ENCODE data around the gene ZDHHC7.

ZDHHC7 gene

GRCh38 chr16:84986879-84987278, 24.5 kb downstream of the ZDHHC7 start:
- intact Hi-C loops (cut with micrococcal nuclease), result no loop called here
- no peak overlapping the region for H3K4me3 Mint-ChIP-seq
- H3K4me1 Mint-ChIP-seq (ENCODE audit: low read depth), result peaks cover 77% of the 10 kb centered on the region
- H3K27me3 Mint-ChIP-seq, result no peaks in the 10 kb centered on the region
- peak overlapping the region; percentile 89 for H3K27ac Mint-ChIP-seq
- H3K9me3 Mint-ChIP-seq, result no peaks in the 10 kb centered on the region
- H3K36me3 Mint-ChIP-seq (ENCODE audit: low read depth), result peaks cover 91% of the 10 kb centered on the region

GRCh38 chr16:84986102-84986501, 25.2 kb downstream of the ZDHHC7 start:
- peak overlapping the region; percentile 89 for H3K27ac Mint-ChIP-seq
- peaks cover 83% of the 10 kb centered on the region for H3K4me1 Mint-ChIP-seq (ENCODE audit: low read depth)
- H3K4me3 Mint-ChIP-seq, result no peak overlapping the region
- H3K9me3 Mint-ChIP-seq, result no peaks in the 10 kb centered on the region
- intact Hi-C loops (cut with micrococcal nuclease), result no loop called here
- H3K36me3 Mint-ChIP-seq (ENCODE audit: low read depth), result peaks cover 91% of the 10 kb centered on the region
- no peaks in the 10 kb centered on the region for H3K27me3 Mint-ChIP-seq

- Mint-ChIP-seq H3K27me3 (no peaks in the 10 kb centered on the region), H3K9me3 (no peaks in the 10 kb centered on the region), H3K27ac (peak overlapping the region; percentile 89), H3K36me3 (ENCODE audit: low read depth) (peaks cover 91% of the 10 kb centered on the region), H3K4me3 (no peak overlapping the region), H3K4me1 (ENCODE audit: low read depth) (peaks cover 89% of the 10 kb centered on the region)
- intact Hi-C loops (cut with micrococcal nuclease), result loop anchor here (1.0 kb wide), 1 partner anchor 9 kb away; no protein-coding TSS in a partner anchor
These were observed 26.0 kb downstream of the ZDHHC7 start for GRCh38 chr16:84985079-84986065.

- H3K36me3 Mint-ChIP-seq (ENCODE audit: low read depth), result peaks cover 91% of the 10 kb centered on the region
These were observed 28.9 kb downstream of the ZDHHC7 start for GRCh38 chr16:84982434-84982833.

GRCh38 chr16:84979516-84979915, 31.8 kb downstream of the ZDHHC7 start:
- peaks cover 56% of the 10 kb centered on the region for H3K4me1 Mint-ChIP-seq (ENCODE audit: low read depth)
- H3K4me3 Mint-ChIP-seq, result no peak overlapping the region
- no peak overlapping the region for H3K27ac Mint-ChIP-seq
- no peaks in the 10 kb centered on the region for H3K27me3 Mint-ChIP-seq
- H3K9me3 Mint-ChIP-seq, result no peaks in the 10 kb centered on the region
- peaks cover 91% of the 10 kb centered on the region for H3K36me3 Mint-ChIP-seq (ENCODE audit: low read depth)
- intact Hi-C loops (cut with micrococcal nuclease), result no loop called here

More at GRCh38 chr16:84982434-84982833, 28.9 kb downstream of the ZDHHC7 start:
- no peak overlapping the region for H3K4me3 Mint-ChIP-seq
- intact Hi-C loops (cut with micrococcal nuclease), result loop anchor here (5.0 kb wide), 2 partner anchors 45 to 105 kb away; partner anchors contain the start of gene KIAA0513
- no peaks in the 10 kb centered on the region for H3K9me3 Mint-ChIP-seq
- no peaks in the 10 kb centered on the region for H3K27me3 Mint-ChIP-seq
- peak overlapping the region; percentile 89 for H3K27ac Mint-ChIP-seq
- H3K4me1 Mint-ChIP-seq (ENCODE audit: low read depth), result peaks cover 74% of the 10 kb centered on the region

GRCh38 chr16:84976644-84977400, 34.5 kb downstream of the ZDHHC7 start:
- intact Hi-C loops (cut with micrococcal nuclease), result no loop called here
- H3K27me3 Mint-ChIP-seq, result no peaks in the 10 kb centered on the region
- peak overlapping the region; percentile 30 for H3K27ac Mint-ChIP-seq

GRCh38 chr16:84975522-84975921, 35.8 kb downstream of the ZDHHC7 start:
- H3K4me3 Mint-ChIP-seq, result no peak overlapping the region
- peaks cover 79% of the 10 kb centered on the region for H3K36me3 Mint-ChIP-seq (ENCODE audit: low read depth)
- intact Hi-C loops (cut with micrococcal nuclease), result no loop called here
- no peaks in the 10 kb centered on the region for H3K27me3 Mint-ChIP-seq
- H3K4me1 Mint-ChIP-seq (ENCODE audit: low read depth), result peaks cover 58% of the 10 kb centered on the region
- H3K9me3 Mint-ChIP-seq, result no peaks in the 10 kb centered on the region
- H3K27ac Mint-ChIP-seq, result no peak overlapping the region

More at GRCh38 chr16:84976644-84977400, 34.5 kb downstream of the ZDHHC7 start:
- peaks cover 60% of the 10 kb centered on the region for H3K4me1 Mint-ChIP-seq (ENCODE audit: low read depth)
- H3K36me3 Mint-ChIP-seq (ENCODE audit: low read depth), result peaks cover 92% of the 10 kb centered on the region
- H3K9me3 Mint-ChIP-seq, result no peaks in the 10 kb centered on the region
- no peak overlapping the region for H3K4me3 Mint-ChIP-seq

- intact Hi-C loops (cut with micrococcal nuclease), result no loop called here
- Mint-ChIP-seq H3K27me3 (peaks cover 1% of the 10 kb centered on the region), H3K27ac (no peak overlapping the region), H3K9me3 (no peaks in the 10 kb centered on the region), H3K4me3 (no peak overlapping the region), H3K36me3 (ENCODE audit: low read depth) (peaks cover 74% of the 10 kb centered on the region), H3K4me1 (ENCODE audit: low read depth) (peaks cover 59% of the 10 kb centered on the region)
These were observed 36.3 kb downstream of the ZDHHC7 start for GRCh38 chr16:84975066-84975465.

- intact Hi-C loops (cut with micrococcal nuclease), result no loop called here
- H3K27ac Mint-ChIP-seq, result no peak overlapping the region
- H3K4me3 Mint-ChIP-seq, result no peak overlapping the region
- peaks cover 4% of the 10 kb centered on the region for H3K27me3 Mint-ChIP-seq
- peaks cover 55% of the 10 kb centered on the region for H3K4me1 Mint-ChIP-seq (ENCODE audit: low read depth)
- H3K9me3 Mint-ChIP-seq, result no peaks in the 10 kb centered on the region
- peaks cover 63% of the 10 kb centered on the region for H3K36me3 Mint-ChIP-seq (ENCODE audit: low read depth)
These were observed 37.4 kb downstream of the ZDHHC7 start for GRCh38 chr16:84973776-84974523.

GRCh38 chr16:84973236-84973635, 38.1 kb downstream of the ZDHHC7 start:
- H3K27me3 Mint-ChIP-seq, result peaks cover 8% of the 10 kb centered on the region
- peak overlapping the region; percentile 60 for H3K27ac Mint-ChIP-seq
- H3K4me1 Mint-ChIP-seq (ENCODE audit: low read depth), result peaks cover 55% of the 10 kb centered on the region
- intact Hi-C loops (cut with micrococcal nuclease), result no loop called here
- no peaks in the 10 kb centered on the region for H3K9me3 Mint-ChIP-seq
- H3K36me3 Mint-ChIP-seq (ENCODE audit: low read depth), result peaks cover 56% of the 10 kb centered on the region
- no peak overlapping the region for H3K4me3 Mint-ChIP-seq

- Mint-ChIP-seq H3K9me3 (no peaks in the 10 kb centered on the region), H3K27ac (no peak overlapping the region), H3K4me3 (no peak overlapping the region), H3K36me3 (ENCODE audit: low read depth) (peaks cover 29% of the 10 kb centered on the region), H3K27me3 (peaks cover 12% of the 10 kb centered on the region), H3K4me1 (ENCODE audit: low read depth) (peaks cover 35% of the 10 kb centered on the region)
- intact Hi-C loops (cut with micrococcal nuclease), result loop anchor here (1.0 kb wide), 2 partner anchors 45 to 216 kb away; no protein-coding TSS in a partner anchor
These were observed 40.7 kb downstream of the ZDHHC7 start for GRCh38 chr16:84970447-84971127.

GRCh38 chr16:84967828-84968227, 43.5 kb downstream of the ZDHHC7 start:
- intact Hi-C loops (cut with micrococcal nuclease), result no loop called here
- H3K27me3 Mint-ChIP-seq, result peaks cover 21% of the 10 kb centered on the region
- H3K9me3 Mint-ChIP-seq, result no peaks in the 10 kb centered on the region
- no peak overlapping the region for H3K27ac Mint-ChIP-seq
- peaks cover 5% of the 10 kb centered on the region for H3K36me3 Mint-ChIP-seq (ENCODE audit: low read depth)
- peaks cover 23% of the 10 kb centered on the region for H3K4me1 Mint-ChIP-seq (ENCODE audit: low read depth)
- no peak overlapping the region for H3K4me3 Mint-ChIP-seq
